Measurements from ENCODE around the gene ISYNA1. TPM values are rescaled to one million over a fixed set of nuclear protein-coding genes. Genes with fewer than 3 reads are reported as not detected.

Gene ISYNA1
- total RNA-seq, 1 experiment from 2014 or later, result 129 TPM

- peaks cover 19% of the 10 kb centered on the region for H3K79me2 ChIP-seq (ENCODE audit: low read depth)
- H2AFZ ChIP-seq, result no peak overlapping the region
- H3K4me1 ChIP-seq (replicated peaks; ENCODE audit: insufficient read depth), result no peaks in the 10 kb centered on the region
- no peak overlapping the region for H3K4me3 ChIP-seq
- intact Hi-C loops (cut with micrococcal nuclease; ENCODE audit: unreplicated experiment), result no loop called here
- BruUV-seq (replicated peaks), result no TSS peak
- TF ChIP-seq CTCF (conservative IDR thresholded peaks at IDR 0.05), result no peak
- TF ChIP-seq EZH2 (IDR thresholded peaks at IDR 0.05; ENCODE audit: low read depth), result no peak
- POLR2A ChIA-PET (ENCODE audit: unreplicated experiment), result interaction anchor here (0.7 kb wide), 1 partner anchor 131 kb away, joined by 3 read pairs; no protein-coding TSS in a partner anchor
- peaks cover 6% of the 10 kb centered on the region; the same call in 1 of the 2 replicates for H3F3A ChIP-seq (ENCODE audit: insufficient read depth, low read depth)
- H3K27ac ChIP-seq, result no peak overlapping the region
- DNase-seq, result no peak
- no peaks in the 10 kb centered on the region for H3K27me3 ChIP-seq (ENCODE audit: insufficient read depth, low read depth)
- H3K4me2 ChIP-seq, result no peak overlapping the region
- no peaks in the 10 kb centered on the region for H3K36me3 ChIP-seq (ENCODE audit: low read depth)
- H3K9me2 ChIP-seq (ENCODE audit: insufficient read depth), result no peaks in the 10 kb centered on the region
- no peaks in the 10 kb centered on the region for H3K9me3 ChIP-seq (ENCODE audit: insufficient read depth, low read depth)
- peaks cover 40% of the 10 kb centered on the region for H4K20me1 ChIP-seq (ENCODE audit: insufficient read depth)
- CTCF ChIA-PET, result interaction anchor here (0.6 kb wide), 1 partner anchor 142 kb away, joined by 3 read pairs; no protein-coding TSS in a partner anchor
These were observed 10.7 kb downstream of the ISYNA1 start for GRCh38 chr19:18427080-18427742.

- TF ChIP-seq EZH2 (IDR thresholded peaks at IDR 0.05; ENCODE audit: low read depth) (no peak), CTCF (conservative IDR thresholded peaks at IDR 0.05) (no peak)
- BruUV-seq (replicated peaks), result no TSS peak
- H3K27ac ChIP-seq, result no peak overlapping the region
- no peak for DNase-seq
- H3K4me3 ChIP-seq, result no peak overlapping the region
- H2AFZ ChIP-seq, result no peak overlapping the region
- peaks cover 48% of the 10 kb centered on the region for H4K20me1 ChIP-seq (ENCODE audit: insufficient read depth)
- H3K79me2 ChIP-seq (ENCODE audit: low read depth), result peaks cover 27% of the 10 kb centered on the region
- H3K4me1 ChIP-seq (replicated peaks; ENCODE audit: insufficient read depth), result no peaks in the 10 kb centered on the region
- H3K9me3 ChIP-seq (ENCODE audit: insufficient read depth, low read depth), result no peaks in the 10 kb centered on the region
- H3K27me3 ChIP-seq (ENCODE audit: insufficient read depth, low read depth), result no peaks in the 10 kb centered on the region
- intact Hi-C loops (cut with micrococcal nuclease; ENCODE audit: unreplicated experiment), result no loop called here
- CTCF ChIA-PET, result no interaction called here
- no peaks in the 10 kb centered on the region for H3K9me2 ChIP-seq (ENCODE audit: insufficient read depth)
- POLR2A ChIA-PET (ENCODE audit: unreplicated experiment), result no interaction called here
- H3K36me3 ChIP-seq (ENCODE audit: low read depth), result no peaks in the 10 kb centered on the region
- H3F3A ChIP-seq (ENCODE audit: insufficient read depth, low read depth), result no peaks in the 10 kb centered on the region; the same call in 1 of the 2 replicates
- H3K4me2 ChIP-seq, result no peak overlapping the region
These were observed 11.5 kb downstream of the ISYNA1 start for GRCh38 chr19:18426416-18426767.

- intact Hi-C loops (cut with micrococcal nuclease; ENCODE audit: unreplicated experiment), result no loop called here
- ChIA-PET POLR2A (ENCODE audit: unreplicated experiment) (no interaction called here), CTCF (interaction anchor here (0.5 kb wide), 1 partner anchor 497 kb away, joined by 5 read pairs; no protein-coding TSS in a partner anchor)
- no TSS peak for BruUV-seq (replicated peaks)
- Histone ChIP-seq H3K27ac (no peak overlapping the region), H3K4me1 (replicated peaks; ENCODE audit: insufficient read depth) (peaks cover 5% of the 10 kb centered on the region; the same call in 1 of the 2 replicates), H3K4me3 (no peak overlapping the region), H3F3A (ENCODE audit: insufficient read depth, low read depth) (peaks cover 2% of the 10 kb centered on the region; the same call in 1 of the 2 replicates), H3K79me2 (ENCODE audit: low read depth) (peaks cover 33% of the 10 kb centered on the region), H2AFZ (no peak overlapping the region), H3K9me3 (ENCODE audit: insufficient read depth, low read depth) (no peaks in the 10 kb centered on the region), H4K20me1 (ENCODE audit: insufficient read depth) (peaks cover 55% of the 10 kb centered on the region), H3K4me2 (no peak overlapping the region), H3K9me2 (ENCODE audit: insufficient read depth) (no peaks in the 10 kb centered on the region), H3K36me3 (ENCODE audit: low read depth) (no peaks in the 10 kb centered on the region), H3K27me3 (ENCODE audit: insufficient read depth, low read depth) (no peaks in the 10 kb centered on the region)
- DNase-seq, result no peak
- TF ChIP-seq CTCF (conservative IDR thresholded peaks at IDR 0.05) (no peak), EZH2 (IDR thresholded peaks at IDR 0.05; ENCODE audit: low read depth) (no peak)
These were observed 12.2 kb downstream of the ISYNA1 start for GRCh38 chr19:18425515-18426415.
